NCI-H2227 treated with DMSO at 0.1 percent for 48 hours (cell line): ENCODE data around the gene TUBB1.
"Not testable (repeated sequence)": the region's sequence is repeated elsewhere in the genome, so short reads cannot be mapped to it uniquely, and the experiment has no call there.

Experiments used
- DNase-seq: peaks from one replicate; lab custom pipeline; 2025; lab: John Stamatoyannopoulos, UW

TUBB1 gene

DNA sequence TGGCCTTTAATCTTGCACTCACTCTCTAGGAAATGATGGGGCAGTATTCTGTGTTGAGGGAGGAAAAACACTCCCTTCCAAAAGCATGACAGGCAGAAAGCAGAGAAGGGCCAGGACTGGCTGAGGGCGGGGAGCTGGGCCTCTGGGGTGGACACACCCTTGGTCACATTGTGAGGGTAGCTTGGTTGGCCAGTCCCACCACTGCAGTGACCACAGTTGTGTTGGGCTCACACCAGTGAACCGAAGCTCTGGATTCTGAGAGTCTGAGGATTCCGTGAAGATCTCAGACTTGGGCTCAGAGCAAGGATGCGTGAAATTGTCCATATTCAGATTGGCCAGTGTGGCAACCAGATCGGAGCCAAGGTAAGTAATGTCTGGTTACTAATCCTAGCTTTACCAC is at the start of gene TUBB1:
TUBB1 (plus strand) TSS at position 213 of the 400 bp plus-strand sequence; CDS start at position 307, 94 bp downstream.
- DNase-seq: no peak

DNA sequence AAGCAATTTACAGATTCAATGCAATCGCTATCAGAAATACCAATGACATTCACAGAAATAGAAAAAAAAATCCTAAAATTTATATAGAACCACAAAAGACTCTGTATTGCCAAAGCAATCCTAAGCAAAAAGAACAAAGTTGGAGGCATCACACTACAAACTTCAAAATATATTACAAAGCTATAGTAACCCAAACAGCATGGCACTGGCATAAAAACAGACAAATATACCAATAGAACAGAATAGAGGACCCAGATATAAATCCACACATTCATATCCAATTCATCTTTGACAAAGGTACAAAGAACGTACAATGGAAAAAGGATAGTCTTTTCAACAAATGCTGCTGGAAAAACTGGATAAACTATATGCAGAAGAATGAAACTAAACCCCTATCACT is 49.8 kb upstream of the TUBB1 start:
- no peak for DNase-seq

DNA sequence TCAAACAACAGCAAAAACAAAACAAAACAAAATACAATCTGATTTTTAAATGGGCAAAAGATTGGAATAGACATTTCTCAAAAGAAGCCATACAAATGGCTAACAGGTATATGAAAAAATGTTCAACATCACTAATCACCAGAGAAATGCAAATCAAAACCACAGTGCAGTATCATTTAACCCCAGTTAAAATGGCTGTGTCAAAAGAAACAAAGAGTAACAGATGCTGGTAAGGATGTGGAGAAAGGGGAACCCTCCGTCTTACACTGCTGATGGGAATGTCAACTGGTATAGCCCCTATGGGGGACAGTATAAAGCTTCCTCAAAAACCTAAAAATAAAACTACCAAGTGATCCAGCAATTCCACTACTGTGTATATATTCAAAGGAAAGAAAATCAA is 49.1 kb upstream of the TUBB1 start:
- no peak for DNase-seq

GRCh38 chr20:58971429-58971828 is 47.8 kb upstream of the TUBB1 start:
- no peak for DNase-seq

- no peak for DNase-seq
Observed at GRCh38 chr20:58973179-58973578, 46.0 kb upstream of the TUBB1 start.

- no peak for DNase-seq
Observed at GRCh38 chr20:58973866-58974265, 45.4 kb upstream of the TUBB1 start.

- DNase-seq: no peak
Observed at GRCh38 chr20:58975353-58975752, 43.9 kb upstream of the TUBB1 start.

DNA sequence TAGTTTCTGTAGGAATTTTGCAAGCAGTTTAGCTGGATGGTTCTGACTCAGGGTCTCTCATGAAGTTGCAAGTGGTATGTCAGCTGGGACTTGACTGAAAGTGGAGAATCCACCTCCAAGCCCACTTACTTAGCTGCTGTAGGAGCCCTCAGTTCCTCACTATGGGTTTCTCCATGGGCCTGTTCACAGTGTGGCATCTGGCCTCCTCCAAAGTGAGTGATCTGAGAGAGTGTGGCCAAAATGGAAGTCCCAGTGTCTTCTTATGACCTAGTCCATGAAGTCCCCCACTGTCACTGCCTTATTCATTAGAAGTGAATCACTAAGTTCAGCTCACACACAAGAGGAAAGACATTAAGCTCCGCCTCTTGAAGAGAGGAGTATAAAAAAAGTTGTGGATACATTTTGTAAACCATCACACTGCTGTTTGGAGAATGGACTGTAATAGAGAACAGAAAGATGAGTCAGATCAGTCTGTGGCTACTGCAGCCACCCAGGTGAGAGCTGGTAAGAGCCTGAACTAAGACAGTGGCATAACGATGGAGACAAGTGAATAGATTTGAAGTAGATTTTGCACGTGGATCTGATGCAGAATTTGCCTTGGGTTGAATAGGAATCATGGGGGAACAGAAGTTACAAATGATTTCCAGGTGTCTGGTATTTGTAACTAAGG is 43.0 kb upstream of the TUBB1 start:
- no peak for DNase-seq

- DNase-seq: no peak
Observed at GRCh38 chr20:58978351-58979190, 40.7 kb upstream of the TUBB1 start.

GRCh38 chr20:58980711-58981627 is 38.3 kb upstream of the TUBB1 start, which contains the start of gene NELFCD:
TSS of gene NELFCD (plus strand) at chr20:58981256. CDS start at chr20:58981310, 54 bp downstream.
- DNase-seq: peak; percentile 70

DNA sequence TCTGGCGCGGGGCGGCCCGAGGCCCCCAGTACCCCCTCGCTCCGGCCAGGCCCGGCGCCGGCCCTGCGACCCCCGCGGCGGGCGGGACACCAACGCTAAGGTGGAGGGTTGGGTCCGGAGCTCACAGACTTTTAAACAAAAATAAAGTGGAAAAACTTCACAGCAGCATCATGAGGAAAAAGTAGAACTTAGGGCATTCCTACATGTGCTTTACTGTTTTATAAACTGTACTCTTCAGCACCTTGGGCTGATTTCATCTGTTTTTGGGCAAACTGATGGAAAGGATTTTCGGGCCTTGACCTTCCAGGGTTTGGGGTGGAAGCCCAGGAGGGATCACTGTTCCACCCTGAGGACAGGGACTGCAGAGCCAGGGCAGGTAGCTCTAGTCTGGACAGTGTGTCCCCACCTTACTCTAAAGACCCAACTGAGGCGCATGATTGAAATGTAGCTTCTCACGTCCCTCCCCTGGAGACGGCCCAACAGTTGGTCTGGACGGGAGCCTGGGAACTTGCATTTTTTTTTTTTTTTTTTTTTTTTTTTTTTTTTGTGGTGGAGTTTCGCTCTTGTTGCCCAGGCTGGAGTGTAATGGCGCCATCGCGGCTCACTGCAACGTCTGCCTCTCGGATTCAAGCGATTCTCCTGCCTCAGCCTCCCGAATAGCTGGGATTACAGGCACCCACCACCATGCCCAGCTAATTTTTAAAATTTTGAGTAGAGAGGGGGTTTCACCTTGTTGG is 37.4 kb upstream of the TUBB1 start:
- DNase-seq: no peak

DNA sequence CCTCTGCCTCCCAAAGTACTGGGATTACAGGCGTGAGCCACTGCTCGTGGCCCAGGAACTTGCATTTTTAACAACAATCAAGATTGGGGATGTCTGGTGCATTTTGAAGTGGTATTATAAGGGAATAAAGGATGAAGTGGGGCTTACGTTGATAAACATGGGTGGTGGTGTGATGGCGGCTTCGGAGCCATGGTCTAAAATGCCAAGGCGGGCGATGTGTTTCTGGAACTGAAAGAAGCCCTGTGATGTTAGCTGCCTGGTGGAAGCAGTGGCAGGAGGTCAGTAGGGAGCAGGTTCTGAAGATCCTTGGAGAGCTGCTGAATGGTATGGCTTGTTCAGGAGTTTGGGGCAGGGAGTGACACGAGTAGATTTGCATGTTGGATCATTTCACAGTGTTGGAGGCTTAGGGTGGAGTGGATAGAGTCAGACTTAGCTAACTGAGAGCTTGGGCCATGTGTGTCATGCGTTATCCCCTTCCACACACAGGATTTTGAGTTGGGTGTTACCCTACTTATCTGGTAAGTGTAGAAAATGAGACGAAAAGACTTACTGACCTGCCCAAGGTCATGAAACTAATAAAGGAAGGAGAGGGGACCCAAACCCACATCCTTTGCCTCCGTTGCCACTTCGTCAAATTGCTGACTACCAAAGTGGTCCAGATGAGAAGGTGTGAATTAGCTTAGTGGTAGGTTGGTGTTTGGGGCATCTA is 36.7 kb upstream of the TUBB1 start:
- no peak for DNase-seq

- not testable (repeated sequence) for DNase-seq
Observed at GRCh38 chr20:58983115-58983468, 36.1 kb upstream of the TUBB1 start.

- DNase-seq: no peak
Observed at GRCh38 chr20:58984691-58985090, 34.5 kb upstream of the TUBB1 start.

DNA sequence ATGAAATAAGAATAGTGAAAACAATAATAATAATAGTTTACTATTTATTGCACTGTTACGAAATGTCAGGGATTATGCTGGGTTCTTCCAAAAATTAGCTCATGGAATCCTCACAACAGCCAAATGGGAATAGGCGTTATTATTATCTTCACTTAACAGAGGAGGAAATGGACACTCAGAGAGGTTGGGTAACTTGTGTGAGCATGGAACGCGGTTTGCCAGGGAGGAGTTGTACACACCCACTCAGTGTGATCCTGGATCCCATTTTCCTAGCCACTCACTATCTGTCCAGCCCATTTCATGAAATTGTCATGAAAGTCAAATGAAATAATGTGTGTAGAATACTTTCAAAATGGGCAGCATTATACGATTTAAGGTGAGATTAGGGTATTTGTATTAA is 33.6 kb upstream of the TUBB1 start:
- no peak for DNase-seq

GRCh38 chr20:58986286-58986967 is 32.8 kb upstream of the TUBB1 start:
- DNase-seq: no peak

DNA sequence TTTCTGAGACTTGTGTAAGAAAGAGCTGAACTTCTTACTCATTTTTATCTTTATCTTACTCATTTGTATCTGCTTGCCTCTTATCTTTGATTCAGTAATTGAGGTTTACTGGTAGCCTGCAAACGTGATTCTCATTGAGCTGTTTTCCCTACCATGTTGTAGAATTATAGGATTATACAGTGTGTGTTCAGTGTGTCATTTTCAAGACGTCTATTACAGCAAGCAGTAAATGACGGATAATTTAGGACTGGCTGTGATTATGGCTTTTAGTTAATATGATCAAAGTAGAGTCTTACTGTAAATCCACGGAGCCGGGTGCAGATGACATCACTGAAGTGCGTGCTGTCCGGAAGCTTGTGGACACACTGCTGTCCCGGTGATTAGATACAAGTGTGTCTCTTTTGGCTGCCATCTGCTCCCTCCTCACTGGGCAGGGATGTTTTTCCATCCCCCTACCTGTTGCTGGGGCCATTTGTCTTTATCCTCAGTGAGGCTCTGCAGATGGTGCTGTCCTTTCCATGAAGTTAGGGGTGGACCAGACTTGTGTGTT is 32.2 kb upstream of the TUBB1 start:
- DNase-seq: peak; percentile 76

DNA sequence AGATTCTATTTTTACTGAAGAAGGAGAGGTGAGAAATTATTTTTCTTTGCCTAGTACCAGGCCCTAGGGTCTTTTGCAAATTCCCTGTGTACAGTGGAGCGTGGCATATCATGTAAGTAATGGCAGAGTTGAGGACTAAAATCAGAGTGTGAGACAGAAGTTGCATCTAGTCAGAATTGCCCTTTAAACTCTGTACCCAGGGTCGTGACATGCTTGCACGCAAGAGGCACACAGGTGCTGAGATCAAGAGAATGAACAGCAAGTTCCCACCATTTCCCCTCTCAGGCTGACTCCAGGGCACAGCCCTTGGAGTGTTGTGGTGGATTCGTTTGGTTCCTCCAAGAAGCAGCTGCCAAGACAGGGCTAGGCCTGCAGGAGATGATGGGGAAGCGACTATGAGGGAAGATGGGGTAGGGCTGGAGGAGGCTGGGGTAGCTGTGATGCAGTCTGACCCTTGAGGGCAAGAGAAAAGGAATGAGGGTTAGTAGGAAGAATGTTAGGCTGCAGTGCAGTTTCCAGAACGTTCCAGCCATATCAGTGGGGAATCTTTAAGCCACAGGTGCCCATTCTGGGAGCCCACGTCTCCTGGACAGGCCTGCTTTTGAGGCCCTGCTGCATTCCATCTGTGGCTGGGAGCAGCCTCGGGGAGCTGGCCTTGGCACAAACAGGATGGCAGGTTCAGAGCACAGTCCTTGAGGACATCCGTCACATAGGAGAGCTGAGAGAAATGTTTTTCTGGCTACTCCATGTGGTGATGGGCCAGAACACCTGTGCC is 31.3 kb upstream of the TUBB1 start:
- no peak for DNase-seq

DNA sequence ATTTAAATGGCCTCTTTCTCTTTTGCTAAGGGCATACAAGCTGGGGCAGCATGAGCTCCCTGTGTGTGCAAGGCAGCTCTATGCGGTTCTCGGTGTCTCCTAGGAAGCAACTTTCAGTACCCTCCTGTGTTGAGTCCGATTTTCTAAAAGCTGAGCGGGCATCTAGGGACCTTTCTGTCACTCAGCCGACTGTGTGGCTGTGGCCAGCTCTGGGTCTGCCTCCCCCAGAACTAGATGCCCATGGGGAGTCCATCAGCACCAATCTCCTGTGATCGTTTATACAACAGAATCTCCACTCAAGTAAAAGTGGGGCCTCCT is 30.7 kb upstream of the TUBB1 start:
- DNase-seq: no peak

DNA sequence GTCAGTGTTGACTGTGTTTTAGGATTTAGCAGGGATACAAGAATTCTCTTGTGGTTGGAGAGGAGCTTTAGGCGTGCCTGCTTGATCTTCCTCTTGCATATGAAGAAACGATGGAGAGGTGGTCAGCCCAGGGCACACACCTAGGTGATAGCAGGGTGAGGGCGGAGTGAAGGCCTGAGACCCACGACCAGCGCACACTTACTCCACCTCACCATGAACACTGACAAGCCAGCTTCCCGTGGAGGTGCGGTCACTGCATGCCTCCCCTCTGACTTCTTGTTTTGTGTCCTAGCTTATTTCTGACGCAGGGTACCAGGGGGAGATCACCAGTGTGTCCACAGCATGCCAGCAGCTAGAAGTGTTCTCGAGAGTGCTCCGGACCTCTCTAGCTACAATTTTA is 30.0 kb upstream of the TUBB1 start:
- DNase-seq: no peak
